MM.1S (cell line): ENCODE results near the gene C1orf74.

Experiments
- DNase-seq: peaks from one replicate; pipeline ENCODE4 v3.0.0-alpha.2; 2015
- H2AFZ ChIP-seq: fragments of 300-600 bp; sonication (generic); 2 replicates; pipeline ENCODE4 v1.6.0; 2016; ENCODE audit warnings: antibody characterized with exemption, low read length
- H3F3A ChIP-seq: fragments of 300-600 bp; sonication (generic); 2 replicates; pipeline ENCODE4 v1.6.1; 2016; ENCODE audit warnings: mild to moderate bottlenecking, antibody characterized with exemption, low read length, moderate library complexity, mixed read lengths; ENCODE audit not compliant: insufficient read depth
- H3K27ac ChIP-seq: fragments of 300-600 bp; sonication (generic); 2 replicates; pipeline ENCODE4 v1.5.1; 2016; ENCODE audit warnings: mild to moderate bottlenecking, low read length
- H3K27me3 ChIP-seq: fragments of 300-600 bp; sonication (generic); replicated peaks from 2 replicates; pipeline ENCODE4 v1.6.0; 2016; ENCODE audit warnings: low read length; ENCODE audit not compliant: insufficient read depth
- H3K36me3 ChIP-seq: fragments of 300-600 bp; sonication (generic); replicated peaks from 2 replicates; pipeline ENCODE4 v1.6.1; 2016; ENCODE audit warnings: mild to moderate bottlenecking, low read length, mixed read lengths; ENCODE audit not compliant: insufficient read depth
- H3K4me1 ChIP-seq: fragments of 300-600 bp; sonication (generic); 2 replicates; pipeline ENCODE4 v1.6.1; 2016; ENCODE audit warnings: low read length, mixed read lengths
- H3K4me2 ChIP-seq: fragments of 300-600 bp; sonication (generic); 2 replicates; pipeline ENCODE4 v1.6.0; 2016; ENCODE audit warnings: low read depth, low read length
- H3K4me3 ChIP-seq: fragments of 300-600 bp; sonication (generic); 2 replicates; pipeline ENCODE4 v1.5.1; 2016; ENCODE audit warnings: low read length, mixed read lengths
- H3K79me2 ChIP-seq: fragments of 300-600 bp; sonication (generic); 2 replicates; pipeline ENCODE4 v1.6.1; 2016; ENCODE audit warnings: mixed run types, low read length, mixed read lengths
- H3K9ac ChIP-seq: fragments of 300-600 bp; sonication (generic); 2 replicates; pipeline ENCODE4 v1.6.1; 2016; ENCODE audit warnings: low read length, mixed read lengths
- H3K9me2 ChIP-seq: fragments of 300-600 bp; sonication (generic); replicated peaks from 2 replicates; pipeline ENCODE4 v1.6.1; 2016; ENCODE audit warnings: mild to moderate bottlenecking, low read length, mixed read lengths; ENCODE audit not compliant: insufficient read depth
- H3K9me3 ChIP-seq: fragments of 300-600 bp; sonication (generic); replicated peaks from 2 replicates; pipeline ENCODE4 v1.6.1; 2016; ENCODE audit warnings: mild to moderate bottlenecking, low read length, mixed read lengths; ENCODE audit not compliant: insufficient read depth
- H4K20me1 ChIP-seq: fragments of 300-600 bp; sonication (generic); 2 replicates; pipeline ENCODE4 v1.6.1; 2016; ENCODE audit warnings: mild to moderate bottlenecking, low read length, moderate library complexity, mixed read lengths; ENCODE audit not compliant: insufficient read depth
- EZH2 ChIP-seq: fragments of 300-600 bp; sonication (generic); optimal IDR thresholded peaks from 2 replicates; pipeline ENCODE3; 2017; ENCODE audit warnings: low read depth, mild to moderate bottlenecking, antibody characterized with exemption, low read length, mixed read lengths
- EZH2phosphoT487 ChIP-seq: fragments of 300-600 bp; sonication (generic); IDR thresholded peaks from 2 replicates; pipeline ENCODE4 v1.6.1; 2018; ENCODE audit warnings: antibody characterized with exemption, low read length
- TF ChIP-seq, protein P1 (sequence below): fragments of 300-600 bp; sonication (generic); IDR thresholded peaks from 2 replicates; pipeline ENCODE4 v1.5.1; 2016; ENCODE audit warnings: antibody characterized with exemption, low read length, mixed read lengths

C1orf74 gene

DNA sequence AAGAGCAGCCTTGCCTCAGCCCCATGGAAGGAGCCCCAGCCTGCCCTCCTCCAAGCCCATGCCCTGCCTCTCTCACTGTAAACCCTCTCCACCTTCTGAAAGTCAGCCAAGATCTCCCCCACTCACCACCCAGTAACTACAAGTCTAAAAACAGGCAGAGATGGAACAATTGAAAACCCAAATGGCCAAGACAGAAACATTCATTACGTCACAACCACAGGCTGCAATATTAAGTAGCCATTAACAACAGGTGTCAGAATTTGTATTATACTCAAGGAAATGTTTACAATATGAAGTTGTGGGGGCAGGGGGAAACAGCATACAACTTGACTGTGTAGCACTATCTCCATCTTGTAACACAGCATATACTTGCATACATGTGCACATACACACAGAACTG lies 19.2 kb upstream of the C1orf74 start:
- TF ChIP-seq EZH2phosphoT487 (no peak), EZH2 (no peak)
- no peaks in the 10 kb centered on the region for H3K36me3 ChIP-seq
- H3K9ac ChIP-seq: no peak overlapping the region
- no peak overlapping the region for H3K4me2 ChIP-seq
- no peaks in the 10 kb centered on the region for H3K27me3 ChIP-seq
- H3K79me2 ChIP-seq: no peaks in the 10 kb centered on the region
- no peak overlapping the region for H3K27ac ChIP-seq
- no peak for DNase-seq
- H3F3A ChIP-seq: no peaks in the 10 kb centered on the region
- H3K9me3 ChIP-seq: no peaks in the 10 kb centered on the region
- H2AFZ ChIP-seq: no peak overlapping the region
- no peaks in the 10 kb centered on the region for H4K20me1 ChIP-seq
- H3K4me3 ChIP-seq: no peak overlapping the region
- no peaks in the 10 kb centered on the region for H3K4me1 ChIP-seq
- H3K9me2 ChIP-seq: no peaks in the 10 kb centered on the region

DNA sequence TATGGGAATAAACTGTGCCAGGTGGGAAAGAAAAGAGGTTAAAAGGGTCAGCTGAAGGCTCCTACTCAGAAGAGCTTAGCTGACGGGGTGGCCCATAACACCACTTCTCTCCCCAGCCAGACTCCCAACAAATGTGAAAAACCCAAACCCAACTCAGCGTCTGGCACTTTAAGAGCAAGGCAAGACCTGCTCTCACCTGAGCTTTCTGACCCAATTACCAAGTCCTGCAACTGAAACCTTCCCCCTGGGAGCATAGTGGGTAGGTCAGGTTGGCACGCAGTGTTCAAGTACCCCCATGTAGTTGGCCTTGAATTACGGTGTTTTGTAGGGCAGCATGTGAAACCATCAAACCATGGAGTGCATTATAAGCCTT lies 18.4 kb upstream of the C1orf74 start:
- DNase-seq: no peak
- H3K4me2 ChIP-seq: no peak overlapping the region
- H3K9me2 ChIP-seq: no peaks in the 10 kb centered on the region
- H3F3A ChIP-seq: no peaks in the 10 kb centered on the region
- H3K9me3 ChIP-seq: no peaks in the 10 kb centered on the region
- no peak overlapping the region for H3K9ac ChIP-seq
- H3K27me3 ChIP-seq: no peaks in the 10 kb centered on the region
- no peaks in the 10 kb centered on the region for H3K4me1 ChIP-seq
- H3K4me3 ChIP-seq: no peak overlapping the region
- no peaks in the 10 kb centered on the region for H4K20me1 ChIP-seq
- no peak overlapping the region for H3K27ac ChIP-seq
- TF ChIP-seq EZH2 (no peak), EZH2phosphoT487 (no peak)
- TF ChIP-seq, protein P1, sequence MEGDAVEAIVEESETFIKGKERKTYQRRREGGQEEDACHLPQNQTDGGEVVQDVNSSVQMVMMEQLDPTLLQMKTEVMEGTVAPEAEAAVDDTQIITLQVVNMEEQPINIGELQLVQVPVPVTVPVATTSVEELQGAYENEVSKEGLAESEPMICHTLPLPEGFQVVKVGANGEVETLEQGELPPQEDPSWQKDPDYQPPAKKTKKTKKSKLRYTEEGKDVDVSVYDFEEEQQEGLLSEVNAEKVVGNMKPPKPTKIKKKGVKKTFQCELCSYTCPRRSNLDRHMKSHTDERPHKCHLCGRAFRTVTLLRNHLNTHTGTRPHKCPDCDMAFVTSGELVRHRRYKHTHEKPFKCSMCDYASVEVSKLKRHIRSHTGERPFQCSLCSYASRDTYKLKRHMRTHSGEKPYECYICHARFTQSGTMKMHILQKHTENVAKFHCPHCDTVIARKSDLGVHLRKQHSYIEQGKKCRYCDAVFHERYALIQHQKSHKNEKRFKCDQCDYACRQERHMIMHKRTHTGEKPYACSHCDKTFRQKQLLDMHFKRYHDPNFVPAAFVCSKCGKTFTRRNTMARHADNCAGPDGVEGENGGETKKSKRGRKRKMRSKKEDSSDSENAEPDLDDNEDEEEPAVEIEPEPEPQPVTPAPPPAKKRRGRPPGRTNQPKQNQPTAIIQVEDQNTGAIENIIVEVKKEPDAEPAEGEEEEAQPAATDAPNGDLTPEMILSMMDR: no peak
- no peaks in the 10 kb centered on the region for H3K79me2 ChIP-seq
- H3K36me3 ChIP-seq: no peaks in the 10 kb centered on the region
- no peak overlapping the region for H2AFZ ChIP-seq

DNA sequence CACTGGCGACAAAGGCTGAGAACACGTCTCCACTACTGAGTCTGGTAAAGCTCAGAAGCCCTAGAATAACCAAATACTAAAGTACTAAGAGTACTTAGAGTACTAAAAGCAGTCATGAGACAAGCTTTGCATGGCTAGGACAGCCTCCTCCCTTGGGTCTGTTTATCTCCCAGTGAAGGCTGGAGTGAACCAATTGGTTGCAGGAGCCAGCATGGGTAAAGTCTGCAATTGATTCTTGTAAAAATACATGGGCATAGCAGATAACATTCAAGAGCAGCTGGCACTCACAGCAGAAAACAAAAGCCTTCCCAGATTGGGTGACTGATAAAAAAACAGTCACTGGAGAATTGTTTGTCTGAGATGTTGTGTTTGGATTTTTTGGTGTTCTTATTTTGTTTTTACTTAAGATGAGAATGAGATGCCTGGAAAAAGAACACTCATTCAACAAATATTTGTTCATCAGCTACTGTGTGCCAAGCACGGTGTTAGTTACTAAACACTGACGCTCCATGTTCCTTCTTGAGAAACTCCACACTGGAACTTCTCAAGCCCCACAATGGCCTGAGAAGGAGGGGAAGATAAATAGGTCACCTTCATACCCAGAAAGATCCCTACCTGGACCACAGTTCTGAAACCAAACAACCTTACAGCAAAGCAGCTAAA lies 17.9 kb upstream of the C1orf74 start:
- Histone ChIP-seq H4K20me1 (no peaks in the 10 kb centered on the region), H3K27ac (no peak overlapping the region), H3K79me2 (no peaks in the 10 kb centered on the region), H2AFZ (no peak overlapping the region), H3K4me1 (no peaks in the 10 kb centered on the region), H3K4me2 (no peak overlapping the region), H3K9ac (no peak overlapping the region), H3F3A (no peaks in the 10 kb centered on the region), H3K4me3 (no peak overlapping the region), H3K9me2 (no peaks in the 10 kb centered on the region), H3K27me3 (no peaks in the 10 kb centered on the region), H3K9me3 (no peaks in the 10 kb centered on the region), H3K36me3 (no peaks in the 10 kb centered on the region)
- DNase-seq: no peak
- TF ChIP-seq, protein P1: no peak
- TF ChIP-seq EZH2 (no peak), EZH2phosphoT487 (no peak)

DNA sequence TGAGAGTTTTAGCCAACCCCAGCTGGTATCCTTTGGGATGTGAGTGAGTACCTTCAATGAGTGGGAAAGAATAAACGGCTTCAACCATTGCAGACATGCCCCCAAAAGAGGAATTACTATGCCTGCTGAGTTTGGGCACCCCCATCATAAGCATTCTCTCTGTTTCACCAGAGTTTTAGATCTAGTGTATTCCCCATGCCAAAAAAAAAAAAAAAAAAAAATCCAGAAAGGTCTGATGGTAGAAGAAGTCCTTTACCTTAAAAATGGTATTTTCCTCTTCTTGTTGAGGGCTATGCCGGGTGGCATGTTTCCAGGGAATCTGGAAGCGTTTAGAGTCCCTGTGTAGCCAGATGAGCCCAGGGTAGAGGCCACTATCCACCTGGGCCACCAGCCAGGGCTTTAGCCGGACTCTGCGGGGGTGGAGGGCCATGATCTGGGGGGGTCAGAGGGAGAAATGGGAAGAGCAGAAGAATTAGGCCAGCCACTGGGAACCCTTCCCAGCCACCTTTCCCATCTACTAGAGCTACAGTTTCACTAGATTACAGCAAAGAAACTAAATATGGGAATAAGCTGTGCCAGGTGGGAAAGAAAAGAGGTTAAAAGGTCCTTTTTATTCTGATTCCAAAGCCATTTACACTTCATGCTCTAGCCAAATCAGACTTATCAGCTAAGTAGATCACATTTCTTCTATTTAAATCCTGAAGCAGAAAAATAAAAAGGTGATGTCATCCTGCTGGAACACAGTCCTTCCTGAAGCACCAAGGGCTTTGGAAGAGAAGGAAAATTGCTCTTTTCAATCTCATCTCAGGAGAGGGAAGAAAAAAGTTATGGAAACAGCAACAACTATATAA lies 16.9 kb upstream of the C1orf74 start:
- Histone ChIP-seq H2AFZ (no peak overlapping the region), H3K9ac (no peak overlapping the region), H3K36me3 (no peaks in the 10 kb centered on the region), H3K27ac (no peak overlapping the region), H3K79me2 (no peaks in the 10 kb centered on the region), H3F3A (no peaks in the 10 kb centered on the region), H3K27me3 (no peaks in the 10 kb centered on the region), H3K4me1 (no peaks in the 10 kb centered on the region), H3K9me3 (no peaks in the 10 kb centered on the region), H3K9me2 (no peaks in the 10 kb centered on the region), H3K4me2 (no peak overlapping the region), H3K4me3 (no peak overlapping the region), H4K20me1 (no peaks in the 10 kb centered on the region)
- no peak for DNase-seq
- no peak for TF ChIP-seq EZH2
- no peak for TF ChIP-seq EZH2phosphoT487
- TF ChIP-seq, protein P1: no peak
